ENCODE measurements around the gene ZRANB2. TPM values are rescaled to one million over a fixed set of nuclear protein-coding genes. Genes with fewer than 3 reads are reported as not detected.

The ZRANB2 gene
- total and polyA plus RNA-seq, 10 of the 15 experiments (the other 5 are each of a cell fraction or from before 2014, with no cell fraction given), result 68.4 to 189 (median 138) TPM

DNA sequence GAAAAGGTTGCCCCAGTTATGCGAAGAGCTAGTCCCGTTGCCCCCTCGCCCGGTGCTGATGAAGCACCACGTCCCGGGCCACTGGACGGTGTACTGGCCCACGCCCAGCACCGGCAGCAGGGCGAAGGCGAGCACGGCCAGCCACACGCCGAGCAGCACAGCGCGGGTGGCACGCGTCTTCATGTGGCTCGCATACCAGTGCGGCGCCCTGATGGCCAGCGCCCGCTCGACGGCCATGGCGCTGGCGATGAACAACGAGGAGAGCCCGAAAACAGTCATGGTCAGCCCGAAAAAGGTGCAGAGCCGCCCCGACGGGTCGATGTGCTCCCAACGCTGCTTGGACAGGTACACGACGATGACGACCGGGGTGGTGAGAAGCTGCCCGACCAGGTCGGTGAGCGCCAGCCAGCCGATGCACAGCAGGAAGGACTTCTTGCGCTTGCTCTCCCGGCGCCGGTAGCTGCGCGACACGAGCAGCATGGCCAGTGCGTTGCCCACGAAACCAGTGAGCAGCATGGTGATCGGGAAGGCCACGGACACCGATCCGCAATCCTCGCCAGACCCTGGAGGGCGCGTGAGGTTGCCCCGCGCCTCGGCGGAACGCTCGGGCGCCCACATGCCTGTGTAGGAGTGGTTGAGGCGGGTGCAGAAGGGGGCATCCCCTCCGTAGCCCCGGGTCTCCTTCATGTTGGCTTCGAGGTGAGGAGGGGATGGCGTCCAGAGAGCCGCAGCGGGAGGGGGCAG, 33.8 kb downstream of the ZRANB2 start:
- H3K79me2 ChIP-seq (ENCODE audit: control insufficient read depth, insufficient read depth, low read length), result no peaks in the 10 kb centered on the region
- ChIA-PET SMC1A (ENCODE audit: uncharacterized antibody, unreplicated experiment) (no interaction called here), POLR2A (no interaction called here), RAD21 (ENCODE audit: unreplicated experiment) (no interaction called here), CTCF (interaction anchor here (1.1 kb wide), 1 partner anchor 10 kb away, joined by 3 read pairs; no protein-coding TSS in a partner anchor)
- no peak for FAIRE-seq
- H3K9ac ChIP-seq (ENCODE audit: control insufficient read depth, insufficient read depth, low read length), result no peak overlapping the region
- H2AFZ ChIP-seq (ENCODE audit: control insufficient read depth, low read depth, low read length), result no peak overlapping the region
- in situ Hi-C loops (cut with MboI) (no loop called here), intact Hi-C loops (cut with micrococcal nuclease; ENCODE audit: unreplicated experiment) (no loop called here)
- TF ChIP-seq RAD51 (IDR thresholded peaks at IDR 0.05) (no peak), BACH1 (IDR thresholded peaks at IDR 0.05; ENCODE audit: borderline replicate concordance) (no peak), ASH2L (IDR thresholded peaks at IDR 0.05; ENCODE audit: borderline replicate concordance, low read depth) (no peak), CREB1 (IDR thresholded peaks at IDR 0.05; ENCODE audit: low read depth) (no peak), POLR2A (IDR thresholded peaks at IDR 0.05; ENCODE audit: low read depth, low read length) (no peak), RAD21 (IDR thresholded peaks at IDR 0.05; ENCODE audit: insufficient read depth, low read depth, low read length) (no peak), REST (IDR thresholded peaks at IDR 0.05; ENCODE audit: low read depth, low read length) (no peak)
- H4K20me1 ChIP-seq (ENCODE audit: control insufficient read depth, insufficient read depth), result no peaks in the 10 kb centered on the region
- 27% methylated on average over 67 of the region's 73 CpGs for WGBS (ENCODE audit: insufficient coverage, insufficient replicate concordance, low lambda C conversion rate, missing lambda C conversion rate)
- DNase-seq (ENCODE audit: low read depth, low spot score), result no peak
- H3K4me1 ChIP-seq (ENCODE audit: control insufficient read depth, insufficient read depth, low read length), result no peaks in the 10 kb centered on the region
- H3K4me3 ChIP-seq, result no peak overlapping the region
- no TSS peak for BruUV-seq (replicated peaks)
- H3K4me2 ChIP-seq (ENCODE audit: control insufficient read depth, insufficient read depth), result no peak overlapping the region
- no peaks in the 10 kb centered on the region for H3K9me3 ChIP-seq (replicated peaks; ENCODE audit: control insufficient read depth, insufficient read depth, low read length)
- no peaks in the 10 kb centered on the region for H3K36me3 ChIP-seq (ENCODE audit: control insufficient read depth in 2 of 2, insufficient read depth in 2 of 2, low read length in 1 of 2)
- H3K27me3 ChIP-seq (replicated peaks in 1 of 2; ENCODE audit: control insufficient read depth in 2 of 2, insufficient read depth in 2 of 2, low read length in 1 of 2), result peaks cover 7 to 8% of the 10 kb centered on the region in 2 experiments
- peak; percentile 19 for ATAC-seq
- no peak overlapping the region for H3K27ac ChIP-seq (ENCODE audit: control insufficient read depth, insufficient read depth)

Data from GM12878 (cell line).